ENCODE data around the gene FBLN1.
"Not testable (repeated sequence)": the region's sequence is repeated elsewhere in the genome, so short reads cannot be mapped to it uniquely, and the experiment has no call there.

FBLN1 gene

DNA sequence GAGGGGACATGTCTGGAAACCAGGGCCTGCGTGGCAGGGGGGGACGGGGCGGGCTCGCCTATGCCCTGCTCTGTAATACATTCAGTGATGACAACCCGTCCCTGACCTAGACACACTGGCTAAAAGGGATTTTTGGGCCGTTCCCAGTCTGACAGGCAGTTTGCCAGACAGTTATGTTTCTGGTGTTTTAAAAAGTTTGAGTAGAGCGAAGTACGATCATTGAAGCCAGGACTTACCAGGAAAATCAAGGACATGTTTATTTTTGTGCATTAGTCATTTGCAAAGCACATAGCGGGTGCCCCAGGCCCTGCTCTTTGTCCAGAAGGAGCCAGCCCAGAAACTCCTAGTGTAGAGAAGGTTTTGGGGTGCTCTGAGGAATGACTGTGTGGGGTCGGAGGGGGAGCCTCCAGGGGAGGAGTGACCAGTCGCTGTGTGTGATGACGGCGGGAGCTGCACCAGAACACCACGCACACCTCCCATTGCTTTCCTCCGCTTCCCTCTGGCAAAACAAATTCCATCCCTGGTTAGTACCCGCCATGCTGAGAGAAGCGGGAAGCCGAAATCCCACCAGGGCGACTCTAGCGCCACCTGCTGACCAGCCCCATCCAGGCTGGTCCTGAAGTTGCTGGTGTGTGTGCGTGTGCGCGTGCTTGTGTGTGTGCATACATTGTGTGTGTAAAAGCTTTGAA is 50.8 kb downstream of the FBLN1 start:
- Mint-ChIP-seq H3K36me3 (ENCODE audit: low read depth) (peaks cover 64% of the 10 kb centered on the region), H3K4me3 (no peak overlapping the region), H3K4me1 (peaks cover 40% of the 10 kb centered on the region), H3K9me3 (peaks cover 15% of the 10 kb centered on the region), H3K27ac (peak overlapping the region; percentile 47), H3K27me3 (ENCODE audit: low read depth, poor library complexity) (peaks cover 6% of the 10 kb centered on the region)
- TF ChIP-seq, protein P1, sequence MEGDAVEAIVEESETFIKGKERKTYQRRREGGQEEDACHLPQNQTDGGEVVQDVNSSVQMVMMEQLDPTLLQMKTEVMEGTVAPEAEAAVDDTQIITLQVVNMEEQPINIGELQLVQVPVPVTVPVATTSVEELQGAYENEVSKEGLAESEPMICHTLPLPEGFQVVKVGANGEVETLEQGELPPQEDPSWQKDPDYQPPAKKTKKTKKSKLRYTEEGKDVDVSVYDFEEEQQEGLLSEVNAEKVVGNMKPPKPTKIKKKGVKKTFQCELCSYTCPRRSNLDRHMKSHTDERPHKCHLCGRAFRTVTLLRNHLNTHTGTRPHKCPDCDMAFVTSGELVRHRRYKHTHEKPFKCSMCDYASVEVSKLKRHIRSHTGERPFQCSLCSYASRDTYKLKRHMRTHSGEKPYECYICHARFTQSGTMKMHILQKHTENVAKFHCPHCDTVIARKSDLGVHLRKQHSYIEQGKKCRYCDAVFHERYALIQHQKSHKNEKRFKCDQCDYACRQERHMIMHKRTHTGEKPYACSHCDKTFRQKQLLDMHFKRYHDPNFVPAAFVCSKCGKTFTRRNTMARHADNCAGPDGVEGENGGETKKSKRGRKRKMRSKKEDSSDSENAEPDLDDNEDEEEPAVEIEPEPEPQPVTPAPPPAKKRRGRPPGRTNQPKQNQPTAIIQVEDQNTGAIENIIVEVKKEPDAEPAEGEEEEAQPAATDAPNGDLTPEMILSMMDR (IDR thresholded peaks at IDR 0.05): peak; percentile 93
- peak; percentile 92 for DNase-seq

DNA sequence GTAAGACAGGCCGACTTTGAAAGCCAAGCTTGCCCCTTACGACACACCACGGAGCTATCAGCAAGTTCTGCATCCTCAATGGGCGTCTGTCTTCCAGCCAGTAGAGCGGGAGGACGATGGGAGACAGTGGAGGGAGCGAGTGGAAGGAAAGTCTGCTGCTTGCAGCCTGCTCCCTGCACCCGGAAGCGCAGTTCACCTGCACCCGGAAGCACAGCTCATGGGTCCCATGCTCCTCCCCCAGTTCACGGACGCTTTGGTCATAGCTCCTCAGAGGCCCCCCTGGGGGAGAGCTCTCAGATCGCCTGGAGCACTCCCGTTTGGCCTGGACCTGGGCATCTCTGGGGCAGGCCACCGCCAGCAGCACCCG is 51.3 kb downstream of the FBLN1 start:
- Mint-ChIP-seq H3K4me3 (no peak overlapping the region), H3K36me3 (ENCODE audit: low read depth) (peaks cover 67% of the 10 kb centered on the region), H3K27ac (no peak overlapping the region), H3K4me1 (peaks cover 38% of the 10 kb centered on the region), H3K9me3 (peaks cover 20% of the 10 kb centered on the region), H3K27me3 (ENCODE audit: low read depth, poor library complexity) (peaks cover 6% of the 10 kb centered on the region)
- no peak for DNase-seq
- TF ChIP-seq, protein P1 (IDR thresholded peaks at IDR 0.05): peak; percentile 34

DNA sequence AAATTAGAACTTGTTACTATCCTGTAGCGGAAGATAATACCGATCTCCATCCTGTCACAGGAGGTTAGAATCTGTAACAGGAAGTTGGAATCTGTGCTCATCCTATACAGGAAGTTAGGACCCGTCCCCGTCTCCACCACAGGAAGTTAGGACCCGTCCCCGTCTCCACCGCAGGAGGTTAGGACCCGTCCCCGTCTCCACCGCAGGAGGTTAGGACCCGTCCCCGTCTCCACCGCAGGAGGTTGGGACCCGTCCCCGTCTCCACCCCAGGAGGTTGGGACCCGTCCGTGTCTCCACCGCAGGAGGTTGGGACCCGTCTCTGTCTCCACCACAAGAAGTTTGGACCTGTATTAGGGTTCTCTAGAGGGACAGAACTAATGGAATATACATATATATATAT is 52.2 kb downstream of the FBLN1 start:
- DNase-seq: no peak
- peaks cover 68% of the 10 kb centered on the region for H3K36me3 Mint-ChIP-seq (ENCODE audit: low read depth)
- peaks cover 35% of the 10 kb centered on the region for H3K4me1 Mint-ChIP-seq
- H3K27me3 Mint-ChIP-seq (ENCODE audit: low read depth, poor library complexity): peaks cover 6% of the 10 kb centered on the region
- H3K27ac Mint-ChIP-seq: no peak overlapping the region
- TF ChIP-seq, protein P1 (IDR thresholded peaks at IDR 0.05): no peak
- H3K4me3 Mint-ChIP-seq: no peak overlapping the region
- H3K9me3 Mint-ChIP-seq: peaks cover 29% of the 10 kb centered on the region

DNA sequence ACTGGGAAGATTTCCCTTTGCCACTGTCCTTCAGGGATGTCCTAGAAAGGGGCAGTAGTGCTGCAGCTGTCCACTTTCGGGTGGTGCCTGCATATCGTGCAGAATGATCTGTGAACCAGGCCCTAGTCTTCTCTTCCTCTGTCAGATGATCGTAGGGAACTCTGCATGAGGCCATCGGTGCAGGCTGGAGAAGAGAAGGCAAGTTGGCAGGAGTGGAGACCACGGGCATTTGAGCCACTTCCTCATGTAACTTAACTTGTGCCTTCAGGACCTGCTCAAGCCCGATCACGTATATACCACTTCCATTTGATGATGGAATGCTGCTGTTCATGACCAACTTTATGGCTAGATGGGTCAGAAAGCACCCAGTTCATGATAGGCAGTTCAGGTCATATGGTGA is 55.2 kb downstream of the FBLN1 start:
- H3K9me3 Mint-ChIP-seq: peaks cover 55% of the 10 kb centered on the region
- DNase-seq; H3K27ac Mint-ChIP-seq; H3K4me3 Mint-ChIP-seq; H3K27me3 Mint-ChIP-seq (ENCODE audit: low read depth, poor library complexity): not testable (repeated sequence)
- H3K4me1 Mint-ChIP-seq: peaks cover 11% of the 10 kb centered on the region
- peaks cover 79% of the 10 kb centered on the region for H3K36me3 Mint-ChIP-seq (ENCODE audit: low read depth)

DNA sequence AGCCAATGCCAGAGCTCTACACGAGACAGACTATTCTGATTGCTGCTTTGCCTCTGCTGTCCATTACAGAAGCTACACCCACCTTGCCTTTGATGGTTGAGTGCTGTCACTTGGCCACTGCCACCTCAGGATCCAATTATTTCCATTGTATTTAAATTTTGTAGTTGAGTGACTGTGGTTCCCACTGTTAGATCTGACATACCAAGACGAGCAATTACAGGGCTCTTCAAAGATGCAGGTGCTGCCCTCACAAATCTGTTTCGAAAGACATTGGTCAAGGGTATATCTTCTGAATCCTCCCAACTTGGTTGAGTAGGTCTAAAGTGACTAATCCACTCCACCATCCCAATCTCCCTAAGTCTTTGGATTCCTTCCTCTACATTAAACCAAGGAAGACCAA is 57.4 kb downstream of the FBLN1 start:
- not testable (repeated sequence) for DNase-seq; H3K4me3 Mint-ChIP-seq; H3K27ac Mint-ChIP-seq; H3K27me3 Mint-ChIP-seq (ENCODE audit: low read depth, poor library complexity); H3K4me1 Mint-ChIP-seq
- Mint-ChIP-seq H3K9me3 (peaks cover 58% of the 10 kb centered on the region), H3K36me3 (ENCODE audit: low read depth) (peaks cover 92% of the 10 kb centered on the region)

DNA sequence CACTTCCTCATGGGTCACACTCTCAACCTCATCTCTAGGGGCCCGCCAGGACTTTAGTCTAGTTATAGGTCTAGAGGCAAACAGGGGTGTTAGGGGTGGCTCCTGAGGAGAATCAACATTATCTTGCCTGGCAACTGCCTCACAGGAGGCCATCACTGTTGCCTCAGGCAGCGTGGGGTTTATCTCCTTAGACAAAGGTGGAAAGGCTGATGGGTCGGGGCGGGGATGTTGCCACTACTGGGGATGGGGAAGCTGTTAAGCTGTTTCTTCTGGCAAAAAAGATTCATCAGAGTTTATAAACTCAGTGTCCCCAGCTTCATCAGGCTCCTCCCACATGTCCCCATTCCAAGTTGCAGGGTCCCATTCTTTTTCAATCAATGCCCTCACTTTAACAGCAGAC is 58.1 kb downstream of the FBLN1 start:
- not testable (repeated sequence) for H3K4me1 Mint-ChIP-seq; DNase-seq; H3K4me3 Mint-ChIP-seq; H3K27ac Mint-ChIP-seq; H3K27me3 Mint-ChIP-seq (ENCODE audit: low read depth, poor library complexity)
- Mint-ChIP-seq H3K9me3 (peaks cover 58% of the 10 kb centered on the region), H3K36me3 (ENCODE audit: low read depth) (peaks cover 86% of the 10 kb centered on the region)

DNA sequence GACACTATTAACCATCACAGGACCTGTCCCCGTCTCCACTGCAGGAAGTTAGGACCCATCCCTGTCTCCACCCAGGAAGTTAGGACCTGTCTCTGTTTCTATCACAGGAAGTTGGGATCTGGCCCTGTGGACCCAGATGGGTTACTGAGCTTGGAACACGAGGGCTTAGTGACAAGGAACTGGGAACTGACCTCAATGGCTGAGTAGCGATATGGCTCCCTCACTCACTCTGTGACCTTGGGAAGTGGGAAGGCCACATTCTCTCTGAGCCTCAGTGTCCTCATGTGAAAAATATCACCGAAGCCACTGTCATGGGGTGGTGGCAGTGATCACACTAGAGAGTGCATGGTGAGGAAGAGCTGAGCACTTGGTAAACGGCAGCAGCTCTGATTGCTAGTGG is 59.4 kb downstream of the FBLN1 start:
- DNase-seq: no peak

More for the DNA sequence above, 59.4 kb downstream of the FBLN1 start:
- peaks cover 4% of the 10 kb centered on the region for H3K27me3 Mint-ChIP-seq (ENCODE audit: low read depth, poor library complexity)
- H3K4me3 Mint-ChIP-seq: no peak overlapping the region
- peaks cover 80% of the 10 kb centered on the region for H3K36me3 Mint-ChIP-seq (ENCODE audit: low read depth)
- H3K9me3 Mint-ChIP-seq: peaks cover 54% of the 10 kb centered on the region
- H3K4me1 Mint-ChIP-seq: peaks cover 7% of the 10 kb centered on the region
- H3K27ac Mint-ChIP-seq: no peak overlapping the region
- TF ChIP-seq, protein P1 (IDR thresholded peaks at IDR 0.05): no peak
